Measurements from ENCODE around the gene ZFAND3. TPM values are rescaled to one million over a fixed set of nuclear protein-coding genes. Genes with fewer than 3 reads are reported as not detected.

ZFAND3 gene
- total and polyA plus RNA-seq, 2 of the 4 experiments (the other 2 are of a cell fraction), result 10.9 to 26.7 TPM

DNA sequence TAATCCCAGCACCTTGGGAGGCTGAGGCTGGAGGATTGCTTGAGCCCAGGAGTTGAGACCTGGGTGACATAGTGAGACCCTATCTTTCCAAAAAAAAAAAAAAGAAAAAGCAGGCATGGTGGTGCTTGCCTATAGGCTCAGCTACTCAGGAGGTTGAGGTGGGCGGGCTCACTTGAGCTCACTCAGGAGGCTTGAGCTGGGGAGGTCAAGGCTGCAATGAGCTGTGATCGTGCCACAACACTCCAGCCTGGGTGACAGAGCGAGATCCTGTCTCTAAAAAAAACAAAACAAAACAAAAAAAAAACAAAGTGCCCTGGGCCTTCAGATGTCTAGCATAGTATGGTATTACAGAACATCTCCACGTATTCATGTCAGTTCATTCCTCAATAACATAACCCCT lies 42.9 kb downstream of the ZFAND3 start:
- Histone ChIP-seq H4K8ac (ENCODE audit: low read depth in 2 of 2, low read length in 2 of 2) (no peak overlapping the region), H2BK120ac (ENCODE audit: low read depth, low read length) (no peak overlapping the region), H3K79me1 (ENCODE audit: low read depth in 1 of 2, low read length in 2 of 2) (peaks cover 27 to 79% of the 10 kb centered on the region in 2 experiments), H3K9me1 (ENCODE audit: insufficient read depth, low read length) (peaks cover 24% of the 10 kb centered on the region), H3K56ac (ENCODE audit: extremely low read depth, insufficient read depth, low read length) (no peak overlapping the region), H3K14ac (replicated peaks; ENCODE audit: low read depth, low read length) (no peak overlapping the region), H4K5ac (ENCODE audit: low read depth, low read length) (no peak overlapping the region), H2BK5ac (ENCODE audit: low read depth, low read length, poor library complexity, severe bottlenecking) (no peak overlapping the region), H3K27ac (ENCODE audit: insufficient read depth, low read length) (no peak overlapping the region), H2BK20ac (ENCODE audit: low read depth, low read length) (no peak overlapping the region), H3K18ac (ENCODE audit: low read depth, low read length) (no peak overlapping the region), H2AK9ac (replicated peaks; ENCODE audit: low read depth, low read length, poor library complexity) (no peak overlapping the region), H2AFZ (replicated peaks; ENCODE audit: low read length, poor library complexity) (no peak overlapping the region), H4K91ac (ENCODE audit: insufficient read depth, low read depth, low read length) (no peak overlapping the region), H2BK15ac (ENCODE audit: low read depth, low read length) (no peak overlapping the region), H2AK5ac (ENCODE audit: low read depth, low read length) (no peak overlapping the region), H3K9ac (ENCODE audit: low read depth, low read length) (no peak overlapping the region), H4K20me1 (ENCODE audit: insufficient read depth, low read length) (peaks cover 95% of the 10 kb centered on the region), H3K36me3 (ENCODE audit: control insufficient read depth, insufficient read depth, low read length) (no peaks in the 10 kb centered on the region), H3K9me3 (ENCODE audit: control insufficient read depth, insufficient read depth, low read length) (no peaks in the 10 kb centered on the region), H3K27me3 (ENCODE audit: control insufficient read depth, insufficient read depth, low read length) (no peaks in the 10 kb centered on the region), H3K4me2 (ENCODE audit: low read depth, low read length) (no peak overlapping the region), H3K23ac (ENCODE audit: low read depth, low read length) (no peak overlapping the region), H3K4me1 (ENCODE audit: control insufficient read depth, insufficient read depth, low read length) (peaks cover 13% of the 10 kb centered on the region), H3K4me3 (ENCODE audit: insufficient read depth, low read depth, low read length) (no peak overlapping the region), H3K4ac (ENCODE audit: low read depth, low read length) (no peak overlapping the region)
- CTCF ChIA-PET, result interaction anchor here (0.6 to 0.7 kb wide), 2 partner anchors 150 to 255 kb away, joined by 3 read pairs; no protein-coding TSS in a partner anchor
- no CpG with 5 or more reads among the region's 4 CpGs for WGBS, 2 experiments (ENCODE audit: extremely low coverage in 2 of 2, insufficient read length in 1 of 2)
- in situ Hi-C loops (cut with MboI; ENCODE audit: low sequenced_read_pairs), result no loop called here
- no peak for TF ChIP-seq MAZ (IDR thresholded peaks at IDR 0.05; ENCODE audit: borderline replicate concordance, low read depth, low read length)
- TF ChIP-seq BHLHE40 (IDR thresholded peaks at IDR 0.05; ENCODE audit: low read depth, low read length), result no peak
- no peak for TF ChIP-seq SMC3 (IDR thresholded peaks at IDR 0.05; ENCODE audit: low read depth, low read length)
- TF ChIP-seq, protein P1, sequence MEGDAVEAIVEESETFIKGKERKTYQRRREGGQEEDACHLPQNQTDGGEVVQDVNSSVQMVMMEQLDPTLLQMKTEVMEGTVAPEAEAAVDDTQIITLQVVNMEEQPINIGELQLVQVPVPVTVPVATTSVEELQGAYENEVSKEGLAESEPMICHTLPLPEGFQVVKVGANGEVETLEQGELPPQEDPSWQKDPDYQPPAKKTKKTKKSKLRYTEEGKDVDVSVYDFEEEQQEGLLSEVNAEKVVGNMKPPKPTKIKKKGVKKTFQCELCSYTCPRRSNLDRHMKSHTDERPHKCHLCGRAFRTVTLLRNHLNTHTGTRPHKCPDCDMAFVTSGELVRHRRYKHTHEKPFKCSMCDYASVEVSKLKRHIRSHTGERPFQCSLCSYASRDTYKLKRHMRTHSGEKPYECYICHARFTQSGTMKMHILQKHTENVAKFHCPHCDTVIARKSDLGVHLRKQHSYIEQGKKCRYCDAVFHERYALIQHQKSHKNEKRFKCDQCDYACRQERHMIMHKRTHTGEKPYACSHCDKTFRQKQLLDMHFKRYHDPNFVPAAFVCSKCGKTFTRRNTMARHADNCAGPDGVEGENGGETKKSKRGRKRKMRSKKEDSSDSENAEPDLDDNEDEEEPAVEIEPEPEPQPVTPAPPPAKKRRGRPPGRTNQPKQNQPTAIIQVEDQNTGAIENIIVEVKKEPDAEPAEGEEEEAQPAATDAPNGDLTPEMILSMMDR (conservative IDR thresholded peaks at IDR 0.05; ENCODE audit: low read depth, low read length), result no peak
- no peak for TF ChIP-seq MXI1 (IDR thresholded peaks at IDR 0.05; ENCODE audit: borderline replicate concordance, low read depth, low read length)
- TF ChIP-seq CEBPB (IDR thresholded peaks at IDR 0.05; ENCODE audit: low read depth, low read length), result no peak
- TF ChIP-seq CHD1 (IDR thresholded peaks at IDR 0.05; ENCODE audit: low read depth, low read length), result no peak
- TF ChIP-seq RFX5 (IDR thresholded peaks at IDR 0.05; ENCODE audit: low read depth, low read length), result no peak
- TF ChIP-seq MAFK (IDR thresholded peaks at IDR 0.05; ENCODE audit: low read depth, low read length), result no peak
- TF ChIP-seq, protein P2, sequence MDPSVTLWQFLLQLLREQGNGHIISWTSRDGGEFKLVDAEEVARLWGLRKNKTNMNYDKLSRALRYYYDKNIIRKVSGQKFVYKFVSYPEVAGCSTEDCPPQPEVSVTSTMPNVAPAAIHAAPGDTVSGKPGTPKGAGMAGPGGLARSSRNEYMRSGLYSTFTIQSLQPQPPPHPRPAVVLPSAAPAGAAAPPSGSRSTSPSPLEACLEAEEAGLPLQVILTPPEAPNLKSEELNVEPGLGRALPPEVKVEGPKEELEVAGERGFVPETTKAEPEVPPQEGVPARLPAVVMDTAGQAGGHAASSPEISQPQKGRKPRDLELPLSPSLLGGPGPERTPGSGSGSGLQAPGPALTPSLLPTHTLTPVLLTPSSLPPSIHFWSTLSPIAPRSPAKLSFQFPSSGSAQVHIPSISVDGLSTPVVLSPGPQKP (IDR thresholded peaks at IDR 0.05; ENCODE audit: borderline replicate concordance, low read depth, low read length), result no peak
- TF ChIP-seq FOS (IDR thresholded peaks at IDR 0.05; ENCODE audit: low read depth, low read length), result no peak
- TF ChIP-seq, protein P3, sequence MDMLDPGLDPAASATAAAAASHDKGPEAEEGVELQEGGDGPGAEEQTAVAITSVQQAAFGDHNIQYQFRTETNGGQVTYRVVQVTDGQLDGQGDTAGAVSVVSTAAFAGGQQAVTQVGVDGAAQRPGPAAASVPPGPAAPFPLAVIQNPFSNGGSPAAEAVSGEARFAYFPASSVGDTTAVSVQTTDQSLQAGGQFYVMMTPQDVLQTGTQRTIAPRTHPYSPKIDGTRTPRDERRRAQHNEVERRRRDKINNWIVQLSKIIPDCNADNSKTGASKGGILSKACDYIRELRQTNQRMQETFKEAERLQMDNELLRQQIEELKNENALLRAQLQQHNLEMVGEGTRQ (IDR thresholded peaks at IDR 0.05; ENCODE audit: low read depth, low read length), result no peak
- TF ChIP-seq RCOR1 (IDR thresholded peaks at IDR 0.05; ENCODE audit: insufficient replicate concordance, low read length), result no peak
- TF ChIP-seq NFE2L2 (IDR thresholded peaks at IDR 0.05; ENCODE audit: low read depth, low read length), result no peak
- no peak for TF ChIP-seq RAD21 (IDR thresholded peaks at IDR 0.05; ENCODE audit: low read length)
- TF ChIP-seq POLR2A (IDR thresholded peaks at IDR 0.05; ENCODE audit: low read depth, low read length), result no peak
- POLR2A ChIA-PET (ENCODE audit: unreplicated experiment), result no interaction called here
- intact Hi-C loops (cut with micrococcal nuclease), result no loop called here
- dilution Hi-C loops (cut with HindIII; ENCODE audit: low sequenced_read_pairs, unreplicated experiment), result no loop called here
- ATAC-seq (ENCODE audit: low read depth) (no peak), DNase-seq (no peak)
- BruUV-seq (replicated peaks), result no TSS peak

Measured in IMR-90 (cell line).